SHP77 (cell line): Measurements from ENCODE around the gene YJU2.
A peak's percentile ranks its signal among the peaks of the same experiment; 100 is the strongest.
"Not testable (repeated sequence)": the region's sequence is repeated elsewhere in the genome, so short reads cannot be mapped to it uniquely, and the experiment has no call there.

Experiments
- DNase-seq, 2 experiments: peaks; one replicate each; lab custom pipeline; 2025; lab: John Stamatoyannopoulos, UW

YJU2 gene

DNA sequence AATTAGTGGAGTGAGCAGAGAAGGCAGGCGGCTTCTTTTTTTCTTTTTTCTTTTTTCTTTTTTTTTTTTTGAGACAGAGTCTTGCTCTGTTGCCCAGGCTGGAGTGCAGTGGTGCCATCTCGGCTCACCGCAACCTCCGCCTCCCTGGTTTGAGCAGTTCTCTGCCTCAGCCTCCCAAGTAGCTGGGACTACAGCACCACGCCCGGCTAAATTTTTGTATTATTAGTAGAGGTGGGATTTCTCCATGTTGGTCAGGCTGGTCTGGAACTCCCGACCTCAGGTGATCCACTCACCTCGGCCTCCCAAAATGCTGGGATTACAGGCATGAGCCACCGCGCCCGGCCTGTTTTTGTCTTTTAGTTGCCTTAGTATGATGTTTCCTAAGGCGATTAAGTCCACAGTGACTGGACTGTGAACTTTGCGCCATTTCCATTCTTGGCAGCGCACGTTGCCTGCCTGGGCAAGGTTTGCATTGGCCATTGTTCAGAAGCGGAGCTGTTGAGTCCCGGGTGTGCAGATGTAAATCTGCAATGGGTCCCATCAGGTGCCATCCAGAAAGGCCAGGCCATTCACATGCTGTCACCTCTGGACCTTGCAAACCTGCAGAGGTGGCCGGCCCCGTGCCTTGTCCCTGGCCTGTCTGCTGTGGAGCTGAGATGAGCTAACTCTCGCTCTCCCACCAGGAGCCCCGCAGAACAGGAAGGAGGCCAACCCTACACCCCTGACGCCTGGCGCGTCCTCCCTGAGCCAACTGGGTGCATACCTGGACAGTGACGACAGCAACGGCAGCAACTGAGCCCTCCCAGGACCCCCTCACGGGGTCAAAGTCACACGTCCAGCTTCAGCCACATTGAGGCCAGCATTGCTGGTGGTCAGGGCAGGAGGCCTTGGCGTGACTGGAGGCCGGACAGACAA is 21.3 kb downstream of the YJU2 start:
- no peak for DNase-seq

DNA sequence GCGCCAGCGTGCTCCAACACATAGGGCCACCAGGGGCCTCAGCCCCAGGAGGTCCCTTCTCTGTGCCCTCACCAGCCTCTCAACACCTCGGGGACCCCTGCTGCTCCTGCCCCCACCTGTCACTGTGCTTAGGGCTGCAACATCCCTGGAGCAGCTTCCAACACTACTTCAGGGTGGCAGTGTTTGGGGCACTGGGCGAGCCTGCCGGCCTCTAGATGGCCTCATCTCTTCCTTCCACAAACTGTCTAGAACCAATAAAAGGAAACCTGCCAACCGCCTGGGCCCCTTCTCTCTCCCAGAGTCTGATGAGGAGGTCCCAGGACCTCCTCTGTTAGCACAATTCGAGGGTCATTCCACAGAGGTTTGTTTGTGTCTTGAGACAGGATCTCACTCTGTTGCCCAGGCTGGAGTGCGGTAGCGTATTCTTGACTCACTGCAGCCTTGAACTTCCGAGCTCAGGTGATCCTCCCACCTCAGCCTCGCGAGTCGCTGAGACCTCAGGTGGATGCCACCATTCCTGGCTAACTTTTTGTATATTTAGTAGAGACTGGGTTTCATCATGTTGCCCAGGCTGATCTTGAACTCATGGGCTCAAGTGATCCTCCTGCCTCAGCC is 22.0 kb downstream of the YJU2 start:
- DNase-seq = no peak

DNA sequence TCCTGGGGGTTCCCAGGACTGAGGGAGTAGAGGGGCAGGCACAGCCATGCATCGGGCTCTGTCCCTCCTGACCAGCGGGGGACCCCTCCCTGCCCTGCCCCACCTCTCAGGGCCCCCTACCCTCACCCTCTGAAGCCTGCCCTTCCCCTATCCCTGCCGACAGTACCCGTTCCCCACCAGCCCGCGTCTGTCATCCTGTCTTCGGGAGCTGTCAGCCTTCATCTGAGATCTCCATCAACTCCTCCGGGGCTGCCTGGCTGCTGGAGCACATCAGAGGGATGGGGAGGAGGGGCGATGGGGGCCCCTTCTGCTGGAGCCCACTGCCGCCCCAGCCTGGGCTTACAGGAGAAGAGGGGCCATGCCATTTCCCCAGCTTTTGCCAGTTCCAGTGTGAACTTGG is 26.0 kb downstream of the YJU2 start:
- no peak for DNase-seq

DNA sequence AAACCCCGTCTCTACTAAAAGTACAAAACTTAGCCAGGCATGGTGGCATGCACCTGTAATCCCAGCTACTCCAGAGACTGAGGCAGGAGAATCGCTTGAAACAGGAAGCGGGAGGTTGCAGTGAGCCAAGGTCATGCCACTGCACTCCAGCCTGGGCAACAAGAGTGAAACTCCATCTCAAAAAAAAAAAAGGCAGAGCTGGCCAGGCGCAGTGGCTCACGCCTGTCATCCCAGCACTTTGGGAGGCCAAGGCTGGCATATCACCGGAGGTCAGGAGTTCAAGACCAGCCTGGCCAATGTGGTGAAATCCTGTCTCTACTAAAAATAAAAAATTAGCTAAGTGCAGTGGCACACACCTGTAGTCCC is 27.4 kb downstream of the YJU2 start:
- not testable (repeated sequence) for DNase-seq

DNA sequence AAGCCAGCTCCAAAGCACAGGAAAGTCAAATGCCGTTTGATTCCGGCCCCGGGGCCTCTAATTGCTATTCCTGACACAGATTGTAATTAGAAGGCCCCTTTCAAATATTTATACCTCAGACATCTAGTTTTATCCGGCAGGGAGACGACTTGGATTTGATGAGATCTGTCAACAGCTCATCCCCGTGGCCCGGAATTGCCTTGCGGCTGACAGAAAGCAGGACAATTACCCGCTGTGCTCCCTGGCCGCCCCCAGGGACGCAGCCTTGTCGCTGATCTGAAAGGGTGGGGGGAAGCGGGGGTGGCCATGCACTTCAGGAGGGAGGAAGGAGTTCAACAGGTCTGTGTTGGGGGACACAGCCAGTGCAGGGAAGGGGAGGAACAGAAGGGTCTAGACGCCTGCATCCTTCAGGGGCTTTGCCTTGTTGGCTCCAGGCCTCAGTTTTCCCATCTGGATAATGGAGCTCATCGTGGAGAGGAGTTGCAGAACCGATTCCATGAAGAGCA is 30.4 kb downstream of the YJU2 start:
- no peak for DNase-seq

DNA sequence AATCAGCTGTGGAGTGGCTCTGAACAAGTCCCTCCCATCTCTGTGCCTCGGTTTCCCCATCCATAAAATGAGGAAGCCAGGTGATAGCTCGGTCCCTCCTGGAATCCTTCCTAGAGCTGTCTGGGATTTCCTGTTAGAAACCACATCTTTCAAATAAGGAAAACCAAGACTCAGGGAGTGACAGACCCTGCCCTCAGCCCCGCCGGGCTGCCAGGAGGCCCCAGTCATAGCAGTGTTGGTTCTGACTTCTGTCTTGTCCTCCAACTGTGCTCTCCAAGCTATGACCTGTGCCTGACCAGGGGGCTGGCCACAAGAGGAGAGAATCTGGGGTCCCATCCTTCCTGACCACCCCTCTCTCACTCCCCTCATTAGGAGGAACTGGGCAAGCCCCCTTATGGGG is 31.1 kb downstream of the YJU2 start:
- no peak for DNase-seq

DNA sequence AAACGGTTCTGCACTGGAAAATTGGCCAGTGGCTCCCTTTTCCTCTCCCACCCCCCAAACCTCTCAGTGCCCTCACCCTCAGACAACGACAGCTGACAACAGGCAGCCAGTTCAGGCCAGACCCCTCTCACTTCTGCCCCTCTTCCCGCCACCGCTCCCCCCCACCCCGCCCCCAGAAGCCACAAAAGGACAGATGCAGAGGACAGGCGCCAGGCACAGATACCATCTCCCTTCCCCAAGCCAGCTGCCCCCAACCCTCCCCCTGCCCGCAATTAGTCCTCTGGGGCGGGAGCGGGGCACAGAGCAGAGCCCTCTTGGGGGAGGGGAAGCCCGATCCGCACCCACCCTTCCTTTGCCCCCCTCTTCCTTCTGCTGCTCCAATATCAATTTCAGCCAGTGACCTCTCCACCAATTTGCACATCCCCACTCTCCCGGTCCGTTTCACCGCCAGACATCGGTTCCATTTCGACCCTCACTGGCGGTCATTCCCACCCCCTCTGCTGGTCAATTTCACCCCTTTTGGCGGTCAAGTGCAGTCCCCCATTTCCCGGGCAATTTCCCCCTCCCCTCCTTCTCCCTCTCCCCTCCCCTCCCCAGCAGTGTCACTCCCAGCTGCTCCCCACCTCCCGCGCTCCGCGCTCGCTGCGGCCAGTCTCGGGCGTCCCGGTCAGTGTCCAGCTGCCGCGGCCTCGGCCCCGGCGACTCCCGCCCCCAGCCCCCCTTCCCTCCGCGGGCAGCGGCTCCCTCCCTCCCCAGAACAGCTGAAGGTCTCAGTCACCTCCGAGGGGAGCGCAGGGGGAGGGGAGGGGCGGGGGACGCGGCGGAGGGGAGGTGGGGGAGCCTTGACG is 31.8 kb downstream of the YJU2 start, which contains the start of gene SHD:
Gene SHD, plus strand, starts transcription at position 848 of the 848 bp plus-strand sequence. CDS start 798 bp downstream, outside the sequence.
- DNase-seq = peak in 1 of 2 experiments; percentile 26

DNA sequence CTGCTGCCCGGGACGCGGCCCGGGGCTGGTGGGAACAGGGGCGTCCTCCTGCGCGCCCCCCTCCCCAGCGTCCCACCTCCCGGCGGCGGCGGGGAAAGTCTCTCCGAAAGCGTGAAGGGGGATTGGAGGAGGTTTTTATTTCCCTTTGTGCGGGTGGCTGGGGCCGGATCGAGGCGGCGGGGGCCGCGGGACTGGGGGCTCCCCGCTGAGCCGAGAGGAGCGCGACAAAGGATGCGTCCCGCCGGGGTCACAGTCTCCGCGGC is 32.3 kb downstream of the YJU2 start:
- DNase-seq = no peak

DNA sequence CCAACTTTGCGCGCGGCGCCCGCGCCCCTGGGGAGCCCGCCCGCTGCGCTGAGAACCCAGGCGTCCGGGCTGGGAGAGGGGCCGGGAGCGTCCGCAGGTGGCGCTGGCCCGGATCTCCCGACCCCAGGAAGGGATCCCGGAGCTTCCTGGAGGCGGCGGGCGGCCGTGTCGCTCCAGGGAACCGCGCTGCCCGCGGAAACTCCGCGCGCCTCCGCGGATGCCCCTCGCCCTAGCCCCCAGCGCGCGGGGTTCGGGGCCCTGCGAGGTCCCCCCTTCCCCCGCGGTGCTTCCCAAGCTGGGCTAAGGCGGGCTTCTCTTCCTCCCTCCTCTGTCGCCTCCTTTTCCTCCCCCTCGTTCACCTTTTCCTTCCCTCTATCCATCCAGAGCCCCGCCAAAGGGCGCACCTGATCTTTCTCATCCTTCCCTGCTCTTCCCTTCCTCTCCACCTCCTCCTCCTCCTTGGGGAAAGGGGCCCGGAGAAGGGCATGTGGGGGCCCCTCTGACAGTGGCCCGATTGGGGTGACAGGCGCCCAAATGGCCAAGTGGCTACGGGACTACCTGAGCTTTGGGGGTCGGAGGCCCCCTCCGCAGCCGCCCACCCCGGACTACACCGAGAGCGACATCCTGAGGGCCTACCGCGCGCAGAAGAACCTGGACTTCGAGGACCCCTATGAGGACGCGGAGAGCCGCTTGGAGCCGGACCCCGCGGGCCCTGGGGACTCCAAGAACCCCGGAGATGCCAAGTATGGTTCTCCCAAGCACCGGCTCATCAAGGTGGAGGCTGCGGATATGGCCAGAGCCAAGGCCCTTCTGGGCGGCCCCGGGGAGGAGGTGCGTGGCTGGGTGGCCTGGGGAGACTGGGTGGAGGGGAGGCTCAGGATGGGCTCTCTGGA is 32.9 kb downstream of the YJU2 start:
- no peak for DNase-seq

DNA sequence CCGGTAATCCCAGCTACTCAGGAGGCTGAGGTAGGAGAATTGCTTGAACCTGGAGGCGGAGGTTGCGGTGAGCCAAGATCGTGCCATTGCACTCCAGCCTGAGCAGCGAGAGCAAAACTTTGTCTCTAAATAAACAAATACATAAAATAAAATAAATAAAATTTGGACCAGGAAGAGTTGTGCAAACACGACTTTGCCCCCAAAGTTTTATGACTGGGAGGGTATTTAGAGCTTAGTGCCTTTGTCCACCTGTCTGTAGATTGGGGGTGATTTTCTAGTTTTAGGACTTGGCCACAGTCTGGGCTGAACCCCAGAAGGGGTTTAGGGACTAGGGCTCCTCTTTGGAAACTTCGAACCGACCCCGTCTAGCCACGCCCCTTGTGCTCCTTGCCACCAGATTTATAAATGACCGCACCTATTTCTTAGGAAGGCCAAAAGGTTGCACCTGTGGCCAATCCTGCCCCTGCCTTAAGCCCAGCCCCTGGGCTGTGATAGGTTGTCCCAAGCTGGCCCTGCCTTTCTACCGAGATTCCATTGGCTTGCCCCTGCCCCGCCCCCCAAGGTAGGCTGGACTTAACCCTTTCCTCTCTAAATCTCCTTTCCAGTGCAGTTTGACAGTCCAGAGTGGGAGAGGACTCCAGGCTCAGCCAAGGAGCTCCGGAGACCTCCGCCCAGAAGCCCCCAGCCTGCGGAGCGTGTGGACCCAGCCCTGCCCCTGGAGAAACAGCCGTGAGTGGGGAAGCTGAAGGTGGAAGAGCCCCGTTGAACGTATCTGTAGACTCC is 37.5 kb downstream of the YJU2 start:
- peak; percentile 33 to 50 for DNase-seq

DNA sequence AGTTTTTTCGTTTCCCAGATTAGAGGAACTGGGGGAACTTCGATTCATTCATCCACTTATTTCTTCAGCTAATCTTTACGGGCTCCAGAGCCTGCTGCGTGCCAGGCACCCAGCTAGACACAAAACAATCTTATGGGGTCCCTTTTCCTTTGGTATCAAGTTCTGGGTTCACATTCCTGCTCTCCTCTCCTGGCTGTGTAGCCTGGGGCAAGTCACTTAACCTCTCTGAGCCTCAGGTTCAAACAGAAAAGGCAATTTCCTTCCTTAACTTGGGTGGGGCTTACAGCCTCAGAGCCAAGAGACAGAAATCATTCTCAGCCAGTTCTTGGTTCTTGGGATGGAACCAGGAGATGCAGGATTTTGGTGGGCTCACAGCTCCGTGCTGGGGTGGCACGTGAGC is 38.1 kb downstream of the YJU2 start:
- no peak for DNase-seq

DNA sequence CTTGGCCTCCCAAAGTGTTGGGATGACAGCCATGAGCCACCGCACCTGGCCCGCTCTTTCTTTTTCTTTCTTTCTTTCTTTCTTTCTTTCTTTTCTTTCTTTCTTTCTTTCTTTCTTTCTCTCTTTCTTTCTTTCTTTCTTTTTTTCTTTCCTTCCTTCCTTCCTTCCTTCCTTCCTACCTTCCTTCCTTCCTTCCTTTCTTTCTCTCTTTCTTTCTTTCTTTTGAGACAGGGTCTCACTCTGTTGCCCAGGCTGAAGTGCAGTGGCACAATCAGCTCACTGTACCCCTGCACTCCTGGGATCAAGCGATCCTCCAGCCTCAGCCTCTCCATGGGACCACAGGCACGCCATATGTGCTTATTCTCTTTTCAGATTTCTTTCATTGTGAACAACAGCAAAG is 39.3 kb downstream of the YJU2 start:
- DNase-seq = not testable (repeated sequence)

DNA sequence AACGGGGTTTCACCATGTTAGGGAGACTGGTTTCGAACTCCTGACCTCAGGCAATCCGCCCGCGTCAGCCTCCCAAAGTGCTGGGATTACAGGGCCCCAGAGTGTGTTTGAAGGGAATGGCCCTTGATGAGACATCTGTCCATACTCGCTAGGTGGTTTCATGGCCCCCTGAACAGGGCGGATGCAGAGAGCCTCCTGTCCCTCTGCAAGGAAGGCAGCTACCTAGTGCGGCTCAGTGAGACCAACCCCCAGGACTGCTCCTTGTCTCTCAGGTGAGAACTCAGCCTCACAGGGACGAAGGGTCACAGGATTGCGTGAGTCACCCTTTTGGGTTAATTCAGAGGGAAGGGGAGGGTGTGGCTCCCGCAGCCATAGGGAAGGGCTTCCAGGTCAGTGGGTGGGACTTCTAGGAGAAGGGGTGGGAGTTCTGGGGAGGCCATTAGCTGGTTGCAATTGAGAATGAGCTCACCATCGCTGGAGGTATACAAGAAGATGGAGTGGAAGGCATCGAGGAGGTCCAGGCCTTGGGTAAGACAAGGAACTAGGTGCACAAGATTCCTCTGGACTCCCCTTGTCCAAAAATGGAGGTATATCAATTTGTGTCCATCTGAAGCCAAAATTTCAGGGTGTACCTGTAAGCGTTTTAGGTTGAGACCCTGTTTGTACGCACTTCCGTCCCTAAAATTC is 41.4 kb downstream of the YJU2 start:
- DNase-seq = no peak

DNA sequence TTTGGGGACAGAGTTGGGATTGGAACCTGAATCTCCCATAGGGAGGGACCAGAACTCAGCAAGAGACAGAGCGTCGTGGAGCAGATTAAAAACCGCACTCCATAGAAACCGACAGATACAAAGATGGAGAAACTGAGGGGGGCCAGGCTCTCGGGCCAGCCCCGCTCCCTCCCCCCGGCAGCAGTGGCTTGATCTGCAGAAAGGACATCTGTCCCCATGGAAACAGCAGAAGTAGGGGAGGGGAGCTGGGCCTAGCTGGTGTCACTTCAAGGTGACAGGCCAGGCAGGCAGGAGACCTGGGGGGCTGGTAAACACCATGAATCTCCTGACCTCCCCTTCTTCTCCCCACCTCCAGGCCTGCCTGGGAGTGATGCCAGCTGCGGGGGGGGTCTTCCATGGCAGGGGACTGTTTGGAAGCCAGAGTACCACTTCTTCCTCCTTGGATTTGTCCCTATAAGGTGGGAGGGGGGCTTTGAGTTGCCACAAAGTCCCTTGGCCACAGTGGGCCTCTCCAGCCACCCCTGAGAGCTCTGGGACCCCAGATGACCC is 44.4 kb downstream of the YJU2 start:
- no peak for DNase-seq

DNA sequence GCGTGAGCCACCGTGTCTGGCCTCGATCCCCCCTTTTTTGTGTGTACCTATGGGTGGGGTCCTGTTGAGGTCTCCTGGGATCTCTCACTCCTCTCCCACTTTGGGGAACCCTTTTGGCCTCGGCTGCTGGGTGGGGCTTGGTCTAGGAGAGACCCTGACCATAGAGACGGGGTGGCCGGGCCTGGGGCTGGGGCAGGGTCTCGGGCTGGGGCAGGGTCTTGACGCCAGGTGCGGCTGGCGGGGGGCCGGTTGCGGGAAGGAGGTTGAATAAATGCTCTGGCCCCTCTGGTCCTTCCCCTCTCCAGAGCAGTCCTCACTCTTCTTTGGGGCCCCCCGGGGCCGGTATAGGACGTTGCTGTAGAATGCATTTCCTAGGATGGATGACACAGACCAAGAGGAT is 45.6 kb downstream of the YJU2 start:
- no peak for DNase-seq

DNA sequence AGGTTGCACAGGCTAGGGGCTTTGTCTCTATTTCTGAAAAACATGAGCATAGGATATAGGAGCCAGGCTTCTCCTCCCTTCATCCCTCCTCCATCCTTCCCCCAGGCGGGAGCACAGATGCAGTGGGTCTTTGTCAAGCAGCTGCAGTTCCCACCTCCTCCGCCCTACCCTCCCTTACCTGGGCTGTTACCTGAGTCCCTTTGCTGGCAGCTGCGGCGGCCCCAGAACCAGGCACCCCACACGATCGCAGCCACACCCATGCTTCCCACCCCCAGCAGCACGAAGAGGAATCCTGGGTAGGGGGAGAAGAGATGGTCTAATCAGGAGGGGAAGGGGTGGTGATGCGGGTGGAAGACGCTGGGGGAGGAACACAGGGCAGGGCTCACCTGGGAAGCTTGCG is 47.5 kb downstream of the YJU2 start:
- no peak for DNase-seq

DNA sequence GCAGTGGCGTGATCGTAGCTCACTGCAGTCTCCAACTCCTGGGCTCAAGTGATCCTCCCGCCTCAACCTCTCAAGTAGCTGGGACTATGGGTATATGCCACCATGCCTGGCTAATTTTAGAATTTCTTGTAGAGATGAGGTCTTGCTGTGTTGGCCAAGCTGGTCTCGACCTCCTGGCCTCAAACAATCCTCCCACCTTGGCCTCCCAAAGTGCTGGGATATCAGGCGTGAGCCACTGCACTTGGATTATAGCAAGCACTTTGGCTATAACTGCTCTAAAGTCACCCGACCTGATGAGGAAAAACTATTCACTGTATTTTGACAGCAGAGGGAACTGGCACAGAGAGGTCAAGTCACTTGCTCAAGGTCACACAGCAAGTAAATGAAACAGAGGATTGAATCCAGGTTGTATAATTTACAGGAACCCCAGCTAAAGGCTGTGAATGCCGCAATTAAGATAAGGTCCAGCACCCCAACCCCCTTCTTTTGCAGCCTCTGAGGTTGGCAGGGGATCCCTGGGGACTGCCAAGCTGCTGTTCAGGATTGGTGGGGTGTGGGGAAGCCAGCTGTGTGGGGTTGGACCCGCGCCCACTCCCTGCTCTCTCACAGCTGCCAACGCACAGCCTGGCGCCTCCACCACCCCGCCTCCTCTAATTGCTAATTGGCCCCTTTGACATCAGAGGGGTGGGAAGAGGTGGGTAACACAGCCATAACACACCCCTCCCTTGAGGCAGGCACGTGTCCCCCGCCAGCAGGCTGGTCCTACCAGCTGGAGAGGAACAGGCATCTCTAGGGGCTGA is 49.3 kb downstream of the YJU2 start:
- DNase-seq = peak; percentile 66 to 68

DNA sequence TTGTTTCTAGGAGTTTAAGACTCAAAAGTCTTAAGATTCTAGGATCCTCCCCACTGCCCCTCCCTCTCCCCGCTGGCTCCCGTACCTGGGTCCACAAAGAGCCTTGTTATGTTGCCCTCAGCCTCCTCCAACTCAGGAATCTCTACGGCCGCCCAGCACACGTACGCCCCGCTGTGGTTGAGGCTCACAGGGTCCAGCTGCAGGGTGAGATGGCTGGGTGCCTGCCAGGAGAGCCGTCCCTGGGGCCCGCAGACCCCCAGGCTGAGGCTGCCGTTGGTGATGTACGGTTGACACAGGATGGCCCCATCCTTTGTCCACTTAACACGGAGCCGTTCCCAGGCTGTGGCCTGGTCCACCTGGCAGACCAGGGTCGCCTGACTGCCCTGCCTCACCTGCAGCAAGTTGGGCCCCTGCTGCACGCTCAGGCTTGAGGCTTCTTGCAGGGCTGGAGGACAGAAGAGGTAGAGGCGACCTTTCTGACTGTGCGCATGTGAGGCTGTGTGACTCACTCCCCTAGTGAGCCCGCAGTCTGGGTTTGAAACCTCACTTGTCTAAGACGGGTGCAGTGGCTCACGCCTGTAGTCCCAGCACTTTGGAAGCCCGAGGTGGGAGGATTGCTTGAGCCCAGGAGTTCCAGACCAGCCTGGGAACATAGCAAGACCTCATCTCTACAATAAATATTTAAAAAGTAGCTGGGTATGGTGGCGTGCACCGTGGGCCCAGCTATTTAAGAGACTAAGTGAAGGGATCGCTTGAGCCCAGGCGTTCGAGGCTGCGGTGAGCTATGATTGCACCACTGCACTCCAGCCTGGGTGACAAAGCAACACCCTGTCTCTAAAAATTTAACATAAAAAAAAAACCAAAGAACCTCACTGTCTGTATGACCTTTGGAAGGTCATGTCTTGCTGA is 51.3 kb downstream of the YJU2 start:
- peak; percentile 12 to 30 for DNase-seq
